Renal pelvis (tissue), 4 donors: ENCODE data around the gene SCYL1. TPM values are rescaled to one million over a fixed set of nuclear protein-coding genes. Genes with fewer than 3 reads are reported as not detected.

Source experiments
- DNase-seq: peaks from one replicate; pipeline ENCODE4 v3.0.0-alpha.2; 2013
- polyA plus RNA-seq, 3 donors: library from polyadenylated mRNA; unstranded; fragments of 120-200 nt; gene quantifications; one replicate each; pipeline ENCODE4 v1.2.1, GENCODE V29; 2013; ENCODE audit not compliant: insufficient read length in 3 of 3

SCYL1 gene
- polyA plus RNA-seq, 3 donors, result 77.3 to 92.5 (median 81.5) TPM

GRCh38 chr11:65579291-65579690, 54.4 kb downstream of the SCYL1 start:
- no peak for DNase-seq

- no peak for DNase-seq
Observed at GRCh38 chr11:65580031-65580692, 55.3 kb downstream of the SCYL1 start.

GRCh38 chr11:65580756-65581155, 55.9 kb downstream of the SCYL1 start:
- DNase-seq, result no peak

- DNase-seq, result no peak
Observed at GRCh38 chr11:65581928-65582327, 57.0 kb downstream of the SCYL1 start.

- DNase-seq, result no peak
Observed at GRCh38 chr11:65583589-65583988, 58.7 kb downstream of the SCYL1 start.

- DNase-seq, result no peak
Observed at GRCh38 chr11:65584106-65584505, 59.2 kb downstream of the SCYL1 start.

GRCh38 chr11:65584723-65585171, 59.9 kb downstream of the SCYL1 start:
- no peak for DNase-seq

- DNase-seq, result no peak
Observed at GRCh38 chr11:65585396-65586246, 60.7 kb downstream of the SCYL1 start.

GRCh38 chr11:65586247-65586630, 61.4 kb downstream of the SCYL1 start:
- no peak for DNase-seq

GRCh38 chr11:65586676-65587075, 61.8 kb downstream of the SCYL1 start:
- no peak for DNase-seq

Other genes starting within 250 kb of the SCYL1 start
- gene CDC42EP2, start 210.2 kb upstream of the SCYL1 start, polyA plus RNA-seq, result 10 to 100 TPM; 10.2 to 18.6 (median 12.9) TPM
- 100 to 1,000 TPM in 1 of 3 donors, 10 to 100 TPM in 2; 96.7 to 102 (median 98.0) TPM for gene DPF2, start 191.2 kb upstream of the SCYL1 start, polyA plus RNA-seq
- under 1 TPM; 0.55 to 0.78 (median 0.61) TPM for gene TIGD3, start 170.3 kb upstream of the SCYL1 start, polyA plus RNA-seq
- gene SLC25A45, start 142.4 kb upstream of the SCYL1 start, polyA plus RNA-seq, result 1 to 10 TPM; 5.6 to 8.7 (median 8.1) TPM
- gene FRMD8, start 138.4 kb upstream of the SCYL1 start, polyA plus RNA-seq, result 10 to 100 TPM; 20.4 to 26.7 (median 21.0) TPM
- 100 to 1,000 TPM; 120 to 327 (median 277) TPM for gene NEAT1, start 102.3 kb upstream of the SCYL1 start, polyA plus RNA-seq
- gene MALAT1, start 26.0 kb upstream of the SCYL1 start, polyA plus RNA-seq, result 1,000 to 10,000 TPM in 2 of 3 donors, 100 to 1,000 TPM in 1; 788 to 1,101 (median 1,002) TPM
- 100 to 1,000 TPM; 132 to 148 (median 146) TPM for gene LTBP3, start 33.3 kb downstream of the SCYL1 start, polyA plus RNA-seq
- 10 to 100 TPM; 55.5 to 72.1 (median 62.8) TPM for gene ZNRD2, start 45.4 kb downstream of the SCYL1 start, polyA plus RNA-seq
- 10 to 100 TPM; 21.2 to 35.4 (median 25.4) TPM for gene FAM89B, start 47.5 kb downstream of the SCYL1 start, polyA plus RNA-seq
- 10 to 100 TPM; 12.5 to 18.8 (median 18.2) TPM for gene EHBP1L1, start 51.0 kb downstream of the SCYL1 start, polyA plus RNA-seq
- gene KCNK7, start 70.7 kb downstream of the SCYL1 start, polyA plus RNA-seq, result under 1 TPM; 0.21 to 0.27 (median 0.27) TPM
- gene MAP3K11, start 89.1 kb downstream of the SCYL1 start, polyA plus RNA-seq, result 10 to 100 TPM; 47.4 to 60.4 (median 49.3) TPM
- 10 to 100 TPM; 35.5 to 43.8 (median 39.2) TPM for gene PCNX3, start 90.7 kb downstream of the SCYL1 start, polyA plus RNA-seq
- gene SIPA1, start 113.0 kb downstream of the SCYL1 start, polyA plus RNA-seq, result 10 to 100 TPM; 24.1 to 34.5 (median 34.3) TPM
- 10 to 100 TPM; 54.3 to 60.4 (median 60.4) TPM for gene RELA, start 137.8 kb downstream of the SCYL1 start, polyA plus RNA-seq
- 10 to 100 TPM; 73.1 to 83.6 (median 73.5) TPM for gene KAT5, start 187.2 kb downstream of the SCYL1 start, polyA plus RNA-seq
- gene RNASEH2C, start 195.7 kb downstream of the SCYL1 start, polyA plus RNA-seq, result 10 to 100 TPM; 46.8 to 53.6 (median 51.3) TPM